NT2/D1 (cell line): ENCODE measurements around the gene GADL1.

Source experiments
- DNase-seq: peaks from one replicate; pipeline ENCODE4 v3.0.0-alpha.2; 2011; ENCODE audit warnings: low read depth, low spot score
- H3K27me3 ChIP-seq: 2 replicates; pipeline ENCODE4 v1.6.0; 2011; ENCODE audit warnings: mild to moderate bottlenecking; ENCODE audit not compliant: insufficient read length, insufficient read depth
- H3K36me3 ChIP-seq: 2 replicates; pipeline ENCODE4 v1.6.1; 2011; ENCODE audit warnings: mild to moderate bottlenecking, low read length, mixed read lengths; ENCODE audit not compliant: insufficient read depth, insufficient read length
- H3K4me1 ChIP-seq: 2 replicates; pipeline ENCODE4 v1.5.1; 2011; ENCODE audit not compliant: insufficient read depth, insufficient read length
- H3K4me3 ChIP-seq: 2 replicates; pipeline ENCODE4 v1.5.1; 2011; ENCODE audit warnings: low read depth; ENCODE audit not compliant: insufficient read length
- H3K9ac ChIP-seq: 2 replicates; pipeline ENCODE4 v1.6.0; 2011; ENCODE audit warnings: low read depth; ENCODE audit not compliant: insufficient read length
- H3K9me3 ChIP-seq: 2 replicates; pipeline ENCODE4 v1.5.1; 2011; ENCODE audit warnings: mild to moderate bottlenecking, low read length; ENCODE audit not compliant: insufficient read depth
- SUZ12 ChIP-seq: IDR thresholded peaks from 2 replicates; pipeline ENCODE4 v1.6.1; 2011; ENCODE audit not compliant: insufficient read length, insufficient read depth; ENCODE audit errors: extremely low read depth
- YY1 ChIP-seq: IDR thresholded peaks from 2 replicates; pipeline ENCODE4 v1.6.1; 2011; ENCODE audit not compliant: insufficient read length, insufficient read depth
- ZNF274 ChIP-seq: IDR thresholded peaks from 2 replicates; pipeline ENCODE4 v1.6.1; 2011; ENCODE audit warnings: mild to moderate bottlenecking, low read depth, low read length

GADL1 gene

DNA sequence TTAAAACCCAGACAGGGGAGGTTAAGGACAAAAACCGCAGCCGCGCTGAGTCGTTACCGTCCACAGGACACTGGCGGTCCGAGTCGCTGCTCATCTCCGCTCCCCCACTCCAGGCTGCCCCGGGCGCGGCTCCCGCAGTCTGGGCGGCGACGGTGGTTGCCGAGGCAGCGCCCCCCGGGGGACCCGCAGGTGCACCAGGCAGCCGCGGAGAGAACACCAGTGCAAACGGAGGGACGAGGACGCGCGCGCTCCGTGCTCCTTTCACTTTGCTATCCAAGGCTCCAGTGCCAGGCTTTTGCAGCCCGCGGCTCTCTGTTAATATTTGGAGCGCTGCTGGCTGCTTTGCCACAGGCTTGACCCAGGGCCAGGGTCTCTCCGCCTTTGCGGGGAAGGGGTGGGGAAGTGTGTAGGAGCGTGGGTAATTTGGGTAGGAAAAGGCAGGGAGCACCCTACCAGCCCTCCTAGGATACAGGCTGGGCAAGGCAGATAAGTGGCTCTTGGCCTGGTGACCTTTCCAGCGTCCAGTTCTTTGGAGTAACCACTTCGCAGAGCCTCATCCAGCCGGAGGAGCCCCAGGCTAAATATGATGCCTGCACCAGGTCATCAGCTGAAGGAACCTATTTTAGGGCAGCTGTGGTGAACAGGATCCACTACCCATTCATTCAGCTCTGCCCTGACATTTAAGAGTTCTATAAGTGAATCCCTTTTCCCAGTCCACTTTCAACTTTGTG lies at the start of gene GADL1:
Gene GADL1, minus strand, starts transcription at position 141 of the 731 bp plus-strand sequence. Its CDS starts 47 bp downstream, at position 94.
- DNase-seq, result peak; percentile 11
- H3K9ac ChIP-seq, result no peak within 1 kb of the TSS
- H3K9me3 ChIP-seq, result no peaks in the 10 kb centered on the region
- no peaks in the 10 kb centered on the region for H3K36me3 ChIP-seq
- H3K27me3 ChIP-seq, result peaks cover 40% of the 10 kb centered on the region
- H3K4me3 ChIP-seq, result peak within 1 kb of the TSS; percentile 31
- H3K4me1 ChIP-seq, result peaks cover 3% of the 10 kb centered on the region
- TF ChIP-seq SUZ12 (peak; percentile 82), YY1 (no peak)

DNA sequence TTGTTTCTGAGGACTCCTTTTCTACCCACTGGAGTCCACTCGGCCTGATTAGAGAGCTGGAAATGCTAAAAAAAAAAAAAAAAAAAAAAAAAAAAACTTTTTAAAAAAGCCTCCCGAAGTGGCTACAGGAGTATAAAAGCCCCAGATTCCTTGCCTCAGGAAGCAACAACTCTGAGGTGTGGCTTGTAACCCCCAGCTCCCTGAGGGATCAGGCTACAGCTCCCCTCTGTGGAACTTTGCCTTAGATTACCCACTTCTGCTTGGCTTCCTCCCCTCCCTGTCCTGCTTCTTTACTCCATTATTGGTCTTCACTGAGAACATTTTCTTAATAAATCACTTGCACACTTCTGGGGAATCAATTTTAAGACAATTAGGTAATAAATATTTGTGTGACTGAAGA lies 49.7 kb upstream of the GADL1 start:
- Histone ChIP-seq H3K36me3 (no peaks in the 10 kb centered on the region), H3K9me3 (peaks cover 13% of the 10 kb centered on the region; the same call in 1 of the 2 replicates), H3K27me3 (no peaks in the 10 kb centered on the region), H3K4me1 (no peaks in the 10 kb centered on the region), H3K4me3 (no peak overlapping the region), H3K9ac (no peak overlapping the region)
- TF ChIP-seq ZNF274 (no peak), SUZ12 (no peak), YY1 (no peak)
- no peak for DNase-seq

GRCh38 chr3:30943206-30943605 lies 48.7 kb upstream of the GADL1 start:
- TF ChIP-seq SUZ12 (no peak), ZNF274 (no peak), YY1 (no peak)

GRCh38 chr3:30941342-30941741 lies 46.9 kb upstream of the GADL1 start:
- Histone ChIP-seq H3K9ac (no peak overlapping the region), H3K4me1 (no peaks in the 10 kb centered on the region), H3K9me3 (0 out of 2 replicates have a peak, but pooled peaks cover 7% of the 10 kb centered on the region), H3K4me3 (no peak overlapping the region), H3K36me3 (no peaks in the 10 kb centered on the region), H3K27me3 (no peaks in the 10 kb centered on the region)
- TF ChIP-seq SUZ12, result no peak
- TF ChIP-seq ZNF274, result no peak
- no peak for TF ChIP-seq YY1
- no peak for DNase-seq

More at GRCh38 chr3:30943206-30943605, 48.7 kb upstream of the GADL1 start:
- no peak for DNase-seq
- Histone ChIP-seq H3K9me3 (peaks cover 13% of the 10 kb centered on the region; the same call in 1 of the 2 replicates), H3K4me3 (no peak overlapping the region), H3K36me3 (no peaks in the 10 kb centered on the region), H3K4me1 (no peaks in the 10 kb centered on the region), H3K9ac (no peak overlapping the region), H3K27me3 (no peaks in the 10 kb centered on the region)

GRCh38 chr3:30940740-30941139 lies 46.3 kb upstream of the GADL1 start:
- no peaks in the 10 kb centered on the region for H3K27me3 ChIP-seq
- no peaks in the 10 kb centered on the region for H3K4me1 ChIP-seq
- no peaks in the 10 kb centered on the region for H3K36me3 ChIP-seq
- no peak overlapping the region for H3K4me3 ChIP-seq
- TF ChIP-seq ZNF274 (no peak), SUZ12 (no peak), YY1 (no peak)
- no peak overlapping the region for H3K9ac ChIP-seq
- 0 out of 2 replicates have a peak, but pooled peaks cover 7% of the 10 kb centered on the region for H3K9me3 ChIP-seq
- DNase-seq, result no peak

DNA sequence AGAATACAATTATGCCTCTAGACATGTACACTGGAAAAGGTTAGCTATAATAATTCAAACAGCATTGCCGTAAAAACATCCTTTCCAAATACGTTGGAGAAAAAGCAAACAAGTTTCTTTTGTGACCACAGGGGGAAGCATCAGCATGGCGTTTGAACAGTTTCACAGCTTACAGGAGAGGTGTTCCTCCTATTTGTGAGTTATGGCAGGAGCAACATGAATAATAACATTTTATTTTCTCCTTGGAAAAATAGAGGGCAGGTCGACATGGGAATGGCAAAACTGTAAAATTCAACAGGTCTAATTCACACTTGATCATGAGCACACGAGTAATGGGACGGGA lies 39.7 kb upstream of the GADL1 start:
- Histone ChIP-seq H3K9me3 (no peaks in the 10 kb centered on the region), H3K4me3 (no peak overlapping the region), H3K36me3 (no peaks in the 10 kb centered on the region), H3K9ac (no peak overlapping the region), H3K4me1 (no peaks in the 10 kb centered on the region), H3K27me3 (no peaks in the 10 kb centered on the region)
- peak; percentile 46 for DNase-seq
- TF ChIP-seq SUZ12, result no peak
- TF ChIP-seq YY1, result no peak
- TF ChIP-seq ZNF274, result no peak

GRCh38 chr3:30933478-30934207 lies 39.2 kb upstream of the GADL1 start:
- Histone ChIP-seq H3K4me3 (no peak overlapping the region), H3K27me3 (no peaks in the 10 kb centered on the region), H3K9ac (no peak overlapping the region), H3K9me3 (no peaks in the 10 kb centered on the region), H3K4me1 (no peaks in the 10 kb centered on the region), H3K36me3 (no peaks in the 10 kb centered on the region)
- TF ChIP-seq SUZ12 (no peak), ZNF274 (no peak), YY1 (no peak)
- no peak for DNase-seq

DNA sequence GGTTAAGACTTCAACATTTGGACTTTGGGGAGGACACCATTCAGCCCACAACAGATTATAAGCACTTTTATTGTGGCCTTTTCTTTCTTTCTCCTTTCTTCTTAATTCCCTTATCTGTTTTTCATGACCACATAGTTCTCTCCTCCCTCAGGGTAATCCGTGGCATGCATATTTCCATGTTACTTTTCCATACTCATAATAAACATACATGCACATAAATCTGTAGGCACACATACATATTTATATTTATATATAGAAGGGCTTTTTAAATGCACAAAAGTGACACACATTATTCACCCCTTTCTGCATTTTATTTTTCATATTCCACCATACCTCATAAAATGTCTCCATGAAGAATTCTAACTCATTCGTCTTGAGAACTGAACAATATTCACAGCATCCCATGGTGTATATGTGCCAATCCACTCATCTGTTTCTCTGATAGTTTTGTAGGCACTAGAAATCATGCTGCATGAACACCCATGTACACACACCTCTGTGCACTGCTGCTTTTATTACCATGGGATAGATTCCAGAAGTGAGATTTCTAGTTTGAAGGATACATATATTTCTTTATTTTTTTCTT lies 38.1 kb upstream of the GADL1 start:
- TF ChIP-seq ZNF274 (no peak), SUZ12 (no peak), YY1 (no peak)
- Histone ChIP-seq H3K4me3 (no peak overlapping the region), H3K36me3 (no peaks in the 10 kb centered on the region), H3K27me3 (no peaks in the 10 kb centered on the region), H3K4me1 (no peaks in the 10 kb centered on the region), H3K9me3 (no peaks in the 10 kb centered on the region), H3K9ac (no peak overlapping the region)
- no peak for DNase-seq
